Measurements from ENCODE around the gene SDR42E2.

Gene SDR42E2

DNA sequence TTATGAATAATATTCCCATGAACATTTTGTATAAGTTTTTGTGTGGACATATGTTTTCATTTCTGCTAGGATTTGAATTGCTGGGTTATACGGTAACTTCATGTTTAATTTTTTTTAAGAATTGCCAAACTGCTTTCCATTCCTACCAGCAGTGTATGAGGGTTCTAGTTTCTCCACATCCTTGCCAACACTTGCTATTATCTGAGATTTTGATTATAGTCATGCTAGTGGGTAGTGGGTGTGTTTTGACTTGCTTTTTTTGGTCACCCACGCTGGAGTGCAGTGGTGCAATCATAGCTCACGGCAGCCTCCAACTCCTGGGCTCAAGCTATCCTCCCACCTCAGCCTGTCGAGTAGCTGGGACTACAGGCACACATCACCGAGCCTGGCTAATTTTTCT, 40.8 kb downstream of the SDR42E2 start:
- TF ChIP-seq FOXP2 (optimal IDR thresholded peaks at IDR 0.05; ENCODE audit: borderline replicate concordance, extremely low read depth, extremely low read length, insufficient read depth) (no peak), REST (IDR thresholded peaks at IDR 0.05; ENCODE audit: insufficient read depth in 1 of 2, low read depth in 2 of 2, low read length in 2 of 2) (no peak), POLR2AphosphoS5 (IDR thresholded peaks at IDR 0.05; ENCODE audit: low read depth, low read length) (no peak), SIN3A (IDR thresholded peaks at IDR 0.05; ENCODE audit: borderline replicate concordance, insufficient read depth, low read length) (no peak), TAF1 (IDR thresholded peaks at IDR 0.05; ENCODE audit: borderline replicate concordance, insufficient read depth, low read length) (no peak)

DNA sequence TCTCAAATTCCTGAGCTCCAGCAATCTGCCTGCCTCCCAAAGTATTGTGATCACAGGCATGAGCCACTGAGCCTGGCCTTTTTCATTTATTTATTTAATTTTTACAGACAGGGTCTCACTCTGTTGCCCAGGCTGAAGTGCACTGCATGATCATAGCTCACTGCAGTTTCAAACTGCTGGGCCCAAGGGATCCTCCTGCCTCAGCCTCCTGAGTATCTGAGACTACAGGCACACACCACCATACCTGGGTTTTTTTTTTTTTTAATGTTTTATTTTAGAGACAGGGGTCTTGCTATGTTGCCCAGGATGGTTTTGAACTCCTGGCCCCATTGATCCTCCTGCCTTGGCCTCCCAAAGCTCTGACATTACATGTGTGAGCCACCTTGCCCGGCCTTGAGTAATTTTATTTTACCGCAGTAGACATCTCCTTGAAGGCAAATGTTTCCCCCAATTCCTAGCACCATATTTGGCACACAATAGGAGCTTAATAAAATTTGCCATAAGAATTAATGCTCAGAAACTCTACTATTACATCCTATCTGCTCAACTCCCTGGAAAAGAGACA, 41.9 kb downstream of the SDR42E2 start:
- no peak for TF ChIP-seq TAF1 (IDR thresholded peaks at IDR 0.05; ENCODE audit: borderline replicate concordance, insufficient read depth, low read length)
- no peak for TF ChIP-seq REST (IDR thresholded peaks at IDR 0.05; ENCODE audit: insufficient read depth in 1 of 2, low read depth in 2 of 2, low read length in 2 of 2)
- no peak for TF ChIP-seq FOXP2 (optimal IDR thresholded peaks at IDR 0.05; ENCODE audit: borderline replicate concordance, extremely low read depth, extremely low read length, insufficient read depth)
- TF ChIP-seq SIN3A (IDR thresholded peaks at IDR 0.05; ENCODE audit: borderline replicate concordance, insufficient read depth, low read length), result no peak
- TF ChIP-seq POLR2AphosphoS5 (IDR thresholded peaks at IDR 0.05; ENCODE audit: low read depth, low read length), result no peak

DNA sequence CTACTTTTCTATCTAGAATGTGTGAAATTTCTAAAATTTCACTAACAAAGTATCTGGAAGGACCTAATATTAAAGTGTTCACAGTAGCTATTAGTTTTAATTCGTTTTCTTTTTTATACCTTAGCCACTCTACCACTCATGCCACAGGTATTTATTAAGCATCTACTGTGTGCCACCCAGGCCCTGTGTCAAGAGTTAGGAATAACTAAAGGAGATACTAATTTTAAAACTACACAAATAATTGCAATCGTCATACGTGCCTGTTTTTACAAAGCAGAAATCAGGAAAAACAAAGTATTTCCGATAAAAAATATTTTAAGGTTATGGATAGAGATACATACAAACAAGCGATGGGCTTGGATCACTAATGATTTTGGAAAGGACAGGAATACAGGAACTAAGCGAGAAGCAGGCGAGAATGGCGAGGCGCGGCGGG, 43.3 kb downstream of the SDR42E2 start:
- no peak for TF ChIP-seq SIN3A (IDR thresholded peaks at IDR 0.05; ENCODE audit: borderline replicate concordance, insufficient read depth, low read length)

DNA sequence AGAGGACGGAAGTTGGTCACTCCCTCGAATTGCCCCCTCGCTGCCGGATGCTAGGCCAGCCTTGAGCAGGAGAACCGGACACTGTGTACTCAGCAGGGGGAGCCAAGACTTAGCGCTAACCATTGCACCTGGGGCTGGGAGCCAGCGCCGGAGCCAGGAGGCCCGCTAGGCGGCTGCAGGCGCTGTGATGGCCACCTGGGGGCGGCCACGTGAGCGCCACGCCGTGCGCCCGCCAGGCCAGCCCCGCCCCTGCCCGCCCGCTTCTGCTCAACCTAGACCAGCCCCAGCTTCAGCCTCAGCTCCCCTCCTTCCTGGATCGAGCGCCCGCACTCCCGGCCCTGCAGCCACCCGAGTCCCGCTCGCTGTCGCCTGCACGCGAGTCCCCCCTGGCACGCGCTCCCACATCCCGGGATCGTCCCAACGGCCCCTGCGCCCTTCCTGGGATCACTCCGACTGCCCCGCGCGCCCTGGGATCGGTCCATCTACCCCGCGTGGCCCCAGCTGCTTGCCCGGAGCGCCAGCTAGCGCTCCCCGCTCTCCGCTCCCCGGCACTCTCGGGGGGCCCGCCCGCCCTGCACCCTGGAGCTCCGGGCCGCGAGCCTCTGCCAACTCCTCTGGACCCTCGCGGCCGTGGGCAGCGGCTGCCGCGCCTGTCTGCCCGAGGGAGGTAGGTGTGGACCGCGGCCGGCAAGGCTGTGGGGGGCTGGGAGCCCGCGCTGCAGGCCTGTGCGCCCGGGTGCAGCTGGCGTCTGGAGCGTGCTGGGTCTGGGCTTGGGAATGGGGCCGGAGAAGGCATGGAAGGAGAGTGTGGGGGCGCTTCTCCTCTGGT, 43.9 kb downstream of the SDR42E2 start, which contains the start of gene EEF2K:
Gene EEF2K, plus strand, starts transcription at position 266 of the 829 bp plus-strand sequence. CDS start 19,452 bp downstream, outside the sequence.
- TF ChIP-seq REST (IDR thresholded peaks at IDR 0.05; ENCODE audit: insufficient read depth in 1 of 2, low read depth in 2 of 2, low read length in 2 of 2) (no peak), SIN3A (IDR thresholded peaks at IDR 0.05; ENCODE audit: borderline replicate concordance, insufficient read depth, low read length) (0 out of 2 replicates have a peak, but pooled peaks have one; percentile 22), TAF1 (IDR thresholded peaks at IDR 0.05; ENCODE audit: borderline replicate concordance, insufficient read depth, low read length) (0 out of 2 replicates have a peak, but pooled peaks have one; percentile 42), FOXP2 (optimal IDR thresholded peaks at IDR 0.05; ENCODE audit: borderline replicate concordance, extremely low read depth, extremely low read length, insufficient read depth) (peak; percentile 67), POLR2AphosphoS5 (IDR thresholded peaks at IDR 0.05; ENCODE audit: low read depth, low read length) (peak; percentile 84)

DNA sequence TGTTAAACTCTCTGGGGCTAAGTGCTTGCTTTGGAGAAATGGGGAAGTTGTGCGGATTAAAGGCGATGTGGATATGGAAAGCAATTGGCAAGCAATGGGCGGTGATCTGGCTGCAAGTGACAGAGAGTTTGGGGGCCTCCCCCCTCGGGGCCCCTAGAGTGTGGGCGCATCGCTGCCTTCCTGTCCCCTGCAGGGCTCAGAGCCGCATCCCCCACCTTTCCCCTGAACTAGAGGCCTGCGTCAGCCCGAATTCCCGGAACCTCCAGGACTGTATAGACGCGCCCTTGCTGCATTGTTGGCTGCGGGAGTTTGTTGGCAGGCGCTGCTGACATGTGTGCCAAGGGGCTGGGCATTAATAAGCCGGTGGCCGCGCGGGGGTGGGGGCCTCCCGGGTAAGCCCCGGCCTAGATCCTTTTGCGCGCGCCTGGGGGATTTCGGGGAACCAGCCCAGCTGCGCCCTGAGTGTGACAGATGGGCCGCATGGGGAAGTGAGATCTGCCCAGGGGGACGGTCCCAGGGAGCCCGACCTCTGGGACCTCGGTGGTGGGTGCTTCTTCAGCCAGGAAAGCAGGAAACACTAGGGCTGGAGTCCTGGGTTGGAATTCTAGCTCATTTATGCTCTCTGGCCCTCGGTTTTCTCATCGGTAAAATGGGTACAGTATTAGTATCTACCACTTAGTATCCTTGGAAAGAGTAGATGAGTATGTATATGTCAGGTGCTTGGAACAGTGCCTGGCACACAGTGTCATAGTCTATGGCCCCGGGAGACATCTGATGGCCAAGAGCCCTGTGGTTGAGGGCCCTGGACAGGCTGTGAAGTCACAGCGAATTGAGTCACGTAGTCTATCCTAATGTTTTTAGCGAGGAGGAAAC, 44.8 kb downstream of the SDR42E2 start:
- no peak for TF ChIP-seq POLR2AphosphoS5 (IDR thresholded peaks at IDR 0.05; ENCODE audit: low read depth, low read length)
- TF ChIP-seq TAF1 (IDR thresholded peaks at IDR 0.05; ENCODE audit: borderline replicate concordance, insufficient read depth, low read length), result no peak
- TF ChIP-seq FOXP2 (optimal IDR thresholded peaks at IDR 0.05; ENCODE audit: borderline replicate concordance, extremely low read depth, extremely low read length, insufficient read depth), result no peak
- TF ChIP-seq SIN3A (IDR thresholded peaks at IDR 0.05; ENCODE audit: borderline replicate concordance, insufficient read depth, low read length), result no peak
- TF ChIP-seq REST (IDR thresholded peaks at IDR 0.05; ENCODE audit: insufficient read depth in 1 of 2, low read depth in 2 of 2, low read length in 2 of 2), result no peak

Measured in PFSK-1 (cell line).